ENCODE results near the gene ZCCHC24. TPM values are rescaled to one million over a fixed set of nuclear protein-coding genes. Genes with fewer than 3 reads are reported as not detected.
A peak's percentile ranks its signal among the peaks of the same experiment; 100 is the strongest.

Gene ZCCHC24
- total RNA-seq, 1 donor, result 56.0 TPM

- no peak overlapping the region for H3K4me3 ChIP-seq (ENCODE audit: low read depth, low read length)
- no peak for TF ChIP-seq CTCF (IDR thresholded peaks at IDR 0.05; ENCODE audit: insufficient read depth, low read length)
- no peak for DNase-seq (ENCODE audit: low read depth)
Observed at GRCh38 chr10:79433324-79434222, 11.9 kb downstream of the ZCCHC24 start.

GRCh38 chr10:79431891-79432831 is 13.3 kb downstream of the ZCCHC24 start:
- no peak overlapping the region for H3K4me3 ChIP-seq (ENCODE audit: low read depth, low read length)
- no peak for TF ChIP-seq CTCF (IDR thresholded peaks at IDR 0.05; ENCODE audit: insufficient read depth, low read length)

GRCh38 chr10:79431428-79431827 is 14.0 kb downstream of the ZCCHC24 start:
- no peak overlapping the region for H3K4me3 ChIP-seq (ENCODE audit: low read depth, low read length)
- TF ChIP-seq CTCF (IDR thresholded peaks at IDR 0.05; ENCODE audit: insufficient read depth, low read length), result no peak
- DNase-seq (ENCODE audit: low read depth), result peak; percentile 57

More at GRCh38 chr10:79431891-79432831, 13.3 kb downstream of the ZCCHC24 start:
- peak; percentile 80 for DNase-seq (ENCODE audit: low read depth)

- DNase-seq (ENCODE audit: low read depth), result no peak
Observed at GRCh38 chr10:79430936-79431335, 14.5 kb downstream of the ZCCHC24 start.

GRCh38 chr10:79430325-79430905 is 15.0 kb downstream of the ZCCHC24 start:
- no peak for DNase-seq (ENCODE audit: low read depth)
- TF ChIP-seq CTCF (IDR thresholded peaks at IDR 0.05; ENCODE audit: insufficient read depth, low read length), result no peak
- H3K4me3 ChIP-seq (ENCODE audit: low read depth, low read length), result no peak overlapping the region

More at GRCh38 chr10:79430936-79431335, 14.5 kb downstream of the ZCCHC24 start:
- no peak overlapping the region for H3K4me3 ChIP-seq (ENCODE audit: low read depth, low read length)
- no peak for TF ChIP-seq CTCF (IDR thresholded peaks at IDR 0.05; ENCODE audit: insufficient read depth, low read length)

GRCh38 chr10:79429751-79430150 is 15.7 kb downstream of the ZCCHC24 start:
- DNase-seq (ENCODE audit: low read depth), result no peak
- H3K4me3 ChIP-seq (ENCODE audit: low read depth, low read length), result no peak overlapping the region
- no peak for TF ChIP-seq CTCF (IDR thresholded peaks at IDR 0.05; ENCODE audit: insufficient read depth, low read length)
